HepG2 (cell line): ENCODE measurements around the gene TDP2. TPM values are rescaled to one million over a fixed set of nuclear protein-coding genes. Genes with fewer than 3 reads are reported as not detected.
"Not testable (repeated sequence)": the region's sequence is repeated elsewhere in the genome, so short reads cannot be mapped to it uniquely, and the experiment has no call there.

Experiments
- ATAC-seq: fragments of 200-7000 bp; cut with Tn5 transposase; 3 replicates; pipeline ENCODE4 v1.9.1; 2020; ENCODE audit warnings: mild to moderate bottlenecking, moderate library complexity
- BruUV-seq: library from RNA; stranded (reverse); fragments of 400-500 nt; replicated peaks from 2 replicates; lab custom pipeline; 2021; lab: Mats Ljungman, UMichigan
- CTCF ChIA-PET: fragments of 300-600 bp; formaldehyde crosslinking; extraction: SDS; loops from one replicate; lab custom pipeline; 2021; ENCODE audit warnings: low total read pairs, inconsistent platforms, low intra/inter-chr PET ratio; lab: Yijun Ruan, JAX
- POLR2A ChIA-PET: fragments of 350-600 bp; sonication (Branson Sonifier 250); formaldehyde crosslinking; loops from one replicate; lab custom pipeline; 2020; ENCODE audit warnings: antibody characterized with exemption, inconsistent platforms; lab: Yijun Ruan, JAX
- DNase-seq: peaks from one replicate; pipeline ENCODE4 v3.0.0-alpha.2; 2015; ENCODE audit warnings: low spot score
- FAIRE-seq: peaks from 3 replicates; lab custom pipeline; 2011; peaks lifted over from hg19 to GRCh38; lab: Jason Lieb, UNC
- H2AFZ ChIP-seq: one replicate; pipeline ENCODE4 v1.6.1; 2011; ENCODE audit warnings: low read length, inconsistent platforms
- H3K27ac ChIP-seq: fragments of 300-600 bp; 3 replicates; pipeline ENCODE4 v1.8.0; 2011; ENCODE audit warnings: mixed run types, mild to moderate bottlenecking, mixed read lengths, low read length, inconsistent platforms; ENCODE audit not compliant: insufficient read depth; ENCODE audit errors: extremely low read length
- H3K27me3 ChIP-seq, 2 experiments: fragments of 200-600 bp in 1 of 2; 2 replicates in 1 of 2; 3 replicates in 1 of 2; pipeline versions ENCODE4 v1.6.0 to v1.8.0; 2011; ENCODE audit warnings: low read length in 2 of 2, mild to moderate bottlenecking in 2 of 2, moderate library complexity in 2 of 2, inconsistent platforms in 1 of 2; ENCODE audit not compliant: insufficient read depth in 2 of 2, control insufficient read depth in 1 of 2
- H3K36me3 ChIP-seq, 2 experiments: fragments of 200-600 bp in 1 of 2; replicated peaks in 1 of 2; 2 replicates in 1 of 2; 3 replicates in 1 of 2; pipeline versions ENCODE4 v1.5.1 to v1.8.0; 2011; ENCODE audit warnings: low read length in 2 of 2, inconsistent platforms in 1 of 2; ENCODE audit not compliant: insufficient read depth in 2 of 2, control insufficient read depth in 1 of 2
- H3K4me1 ChIP-seq: 2 replicates; pipeline ENCODE4 v1.5.1; 2012; ENCODE audit warnings: low read length, inconsistent platforms; ENCODE audit not compliant: insufficient read depth
- H3K4me2 ChIP-seq: 2 replicates; pipeline ENCODE4 v1.6.0; 2011; ENCODE audit warnings: low read depth, low read length, inconsistent platforms
- H3K4me3 ChIP-seq, 3 experiments: fragments of 200-600 bp in 1 of 3; sonication (generic), shearing (Covaris generic) in 1 of 3; replicated peaks in 1 of 3; 2 replicates each; pipeline ENCODE4 v1.5.1; 2011 to 2016; ENCODE audit warnings: low read length in 3 of 3, inconsistent platforms in 2 of 3, low read depth in 2 of 3, mild to moderate bottlenecking in 2 of 3, control low read depth in 1 of 3, mixed read lengths in 1 of 3; ENCODE audit not compliant: insufficient read depth in 1 of 3
- H3K79me2 ChIP-seq: one replicate; pipeline ENCODE4 v1.6.1; 2011; ENCODE audit warnings: low read length, inconsistent platforms; ENCODE audit not compliant: insufficient read depth
- H3K9ac ChIP-seq: 2 replicates; pipeline ENCODE4 v1.6.0; 2011; ENCODE audit warnings: mild to moderate bottlenecking, low read depth, low read length, inconsistent platforms; ENCODE audit not compliant: insufficient read depth
- H3K9me3 ChIP-seq: 2 replicates; pipeline ENCODE4 v1.5.1; 2012; ENCODE audit warnings: mild to moderate bottlenecking, low read length
- H4K20me1 ChIP-seq: 2 replicates; pipeline ENCODE4 v1.6.0; 2011; ENCODE audit warnings: inconsistent platforms, mild to moderate bottlenecking, low read length, moderate library complexity; ENCODE audit not compliant: insufficient read depth
- GABPB1 ChIP-seq: IDR thresholded peaks from 2 replicates; pipeline ENCODE4 v1.6.1; 2016; ENCODE audit warnings: mild to moderate bottlenecking, missing genetic modification reagents, moderate library complexity, missing compliant biosample characterization
- NFYC ChIP-seq: IDR thresholded peaks from 2 replicates; pipeline ENCODE4 v1.6.1; 2016; ENCODE audit warnings: missing genetic modification reagents, missing compliant biosample characterization
- NRL ChIP-seq: sonication (generic); formaldehyde crosslinking; IDR thresholded peaks from 2 replicates; pipeline ENCODE4 v1.5.0; 2020; ENCODE audit warnings: missing genetic modification reagents, mild to moderate bottlenecking, moderate library complexity, borderline replicate concordance
- SP4 ChIP-seq: sonication (generic); formaldehyde crosslinking; IDR thresholded peaks from 2 replicates; pipeline ENCODE4 v1.8.1; 2023; ENCODE audit warnings: mild to moderate bottlenecking, missing genetic modification reagents
- ZBTB38 ChIP-seq: sonication (generic); formaldehyde crosslinking; IDR thresholded peaks from 2 replicates; pipeline ENCODE4 v1.5.1; 2020; ENCODE audit warnings: mild to moderate bottlenecking, missing genetic modification reagents
- ZMYM2 ChIP-seq: sonication (generic); formaldehyde crosslinking; IDR thresholded peaks from 2 replicates; pipeline ENCODE4 v1.8.0; 2022; ENCODE audit warnings: mild to moderate bottlenecking, missing genetic modification reagents
- ZMYM3 ChIP-seq: sonication (generic); formaldehyde crosslinking; IDR thresholded peaks from 2 replicates; pipeline ENCODE4 v1.5.1; 2020; ENCODE audit warnings: mild to moderate bottlenecking, missing genetic modification reagents
- ZNF605 ChIP-seq: sonication (generic); formaldehyde crosslinking; IDR thresholded peaks from 2 replicates; pipeline ENCODE4 v1.8.0; 2022; ENCODE audit warnings: mild to moderate bottlenecking, missing genetic modification reagents
- ZNF891 ChIP-seq: sonication (generic); formaldehyde crosslinking; IDR thresholded peaks from 2 replicates; pipeline ENCODE4 v1.5.0; 2020; ENCODE audit warnings: mild to moderate bottlenecking, missing genetic modification reagents
- WGBS: methylation state at CpG from one replicate; pipeline ENCODE4 v1.1.6; 2017; ENCODE audit warnings: low lambda C conversion rate; 5-methylcytosine and 5-hydroxymethylcytosine counted together
- in situ Hi-C: cut with HindIII; loops from 2 replicates; pipeline ENCODE4 v1.10.0; 2017; ENCODE audit warnings: low pct_unique_long_range_greater_than_20kb; ENCODE audit not compliant: extremely low pct_ligation_motif_present
- intact Hi-C: fragments of 100-400 bp; cut with micrococcal nuclease; formaldehyde crosslinking; loops from one replicate; pipeline ENCODE4 v1.10.0; 2022; ENCODE audit not compliant: unreplicated experiment
- polyA plus RNA-seq, 8 experiments: library from polyadenylated mRNA; depleted of rRNA in 3 of 8; stranded (reverse) in 7 of 8; unstranded in 1 of 8; fragments of >200 nt; fragmentation: Illumina TruSeq in 4 of 8; extraction: Trizol in 4 of 8; gene quantifications; 2 replicates each; pipeline versions ENCODE4 v1.2.1 to v1.2.3, GENCODE V29; 2011 to 2016; ENCODE audit warnings: low read depth in 4 of 8, missing spikeins in 1 of 8, mixed read lengths in 1 of 8; ENCODE audit not compliant: insufficient read depth in 1 of 8
- total RNA-seq, 5 experiments: library from RNA; depleted of rRNA; stranded (reverse); fragments of >200 nt; fragmentation: Illumina TruSeq; extraction: Trizol; gene quantifications; 2 replicates each; pipeline ENCODE4 v1.2.3, GENCODE V29; 2016; ENCODE audit warnings: low read depth in 1 of 5
- TF ChIP-seq, protein P1 (sequence below): sonication (generic); formaldehyde crosslinking; IDR thresholded peaks from 2 replicates; pipeline ENCODE4 v1.5.1; 2020; ENCODE audit warnings: missing genetic modification reagents, mild to moderate bottlenecking, borderline replicate concordance
- TF ChIP-seq, protein P2 (sequence below): sonication (generic); formaldehyde crosslinking; IDR thresholded peaks from 2 replicates; pipeline ENCODE4 v1.4.0; 2020; ENCODE audit warnings: low read depth, missing genetic modification reagents

TDP2 gene
- total and polyA plus RNA-seq, 2 of the 13 experiments (the other 11 are each of a cell fraction or from before 2014, with no cell fraction given), result 30.5 to 42.6 TPM

DNA sequence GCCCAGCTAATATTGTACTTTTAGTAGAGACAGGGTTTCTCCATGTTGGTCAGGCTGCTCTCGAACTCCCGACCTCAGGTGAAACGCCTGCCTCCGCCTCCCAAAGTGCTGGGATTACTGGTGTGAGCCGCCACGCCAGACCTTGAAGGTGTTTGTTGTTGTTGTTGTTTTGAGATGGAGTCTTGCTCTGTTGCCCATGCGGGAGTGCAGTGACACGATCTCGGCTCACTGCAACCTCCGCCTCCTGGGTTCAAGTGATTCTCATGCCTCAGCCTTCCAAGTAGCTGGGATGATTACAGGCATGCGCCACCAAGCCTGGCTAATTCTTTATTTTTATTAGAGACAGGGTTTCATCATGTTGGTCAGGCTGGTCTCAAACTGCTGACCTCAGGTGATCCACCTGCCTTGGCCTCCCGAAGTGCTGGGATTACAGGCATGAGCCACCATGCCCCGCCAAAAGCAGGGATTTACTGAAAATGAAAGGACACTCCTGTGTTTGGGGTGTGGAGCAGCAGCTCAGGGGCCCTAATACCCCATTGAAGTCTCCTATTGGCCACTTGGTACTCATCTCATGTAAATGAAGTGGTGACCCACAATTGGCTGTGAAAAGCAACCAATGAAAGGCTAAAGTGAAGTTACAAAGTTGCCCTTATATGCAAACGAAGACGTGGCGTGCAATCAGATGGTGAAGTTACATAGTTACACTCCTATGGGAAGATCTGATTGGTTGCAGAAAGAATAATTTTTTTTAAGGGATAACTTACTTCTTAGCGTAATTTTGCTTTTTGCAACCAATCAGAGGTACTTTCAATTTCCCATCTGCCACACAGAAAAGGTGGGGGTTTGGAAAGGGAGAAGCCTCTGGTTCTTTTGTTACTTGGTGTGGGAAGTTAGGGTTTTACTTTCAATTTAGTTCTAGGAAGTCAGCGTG, 1.6 kb upstream of the TDP2 start:
- BruUV-seq, H3K27me3 ChIP-seq, H2AFZ ChIP-seq, ATAC-seq, in situ Hi-C loops, DNase-seq, H3K36me3 ChIP-seq, CTCF ChIA-PET, FAIRE-seq, H4K20me1 ChIP-seq: not testable (repeated sequence)
- Histone ChIP-seq H3K9ac (peak overlapping the region; percentile 88; the same call in 1 of the 2 replicates), H3K79me2 (peaks cover 35% of the 10 kb centered on the region), H3K27ac (peak overlapping the region; percentile 95), H3K4me1 (peaks cover 42% of the 10 kb centered on the region), H3K4me2 (peak overlapping the region; percentile 83), H3K4me3 (peak overlapping the region in 1 of 3 experiments; percentile 95; a peak in 3 of 6 replicates), H3K9me3 (peaks cover 24% of the 10 kb centered on the region)
- WGBS, result 92% methylated on average over 18 of the region's 18 CpGs
- intact Hi-C loops, result loop anchor here (5.0 kb wide), 1 partner anchor 171 kb away; no protein-coding TSS in a partner anchor
- POLR2A ChIA-PET, result interaction anchor here (2.8 to 3.1 kb wide), 2 partner anchors 15 to 53 kb away, joined by 12 to 22 read pairs; no protein-coding TSS in a partner anchor
- TF ChIP-seq ZMYM3 (peak; percentile 49; the same call in 1 of the 2 replicates), SP4 (CRISPR knock-in tag) (peak; percentile 18; the same call in 1 of the 2 replicates), ZMYM2 (peak; percentile 53; the same call in 1 of the 2 replicates), ZBTB38 (CRISPR knock-in tag) (peak; percentile 95), NRL (CRISPR knock-in tag) (peak; percentile 71; the same call in 1 of the 2 replicates), ZNF605 (CRISPR knock-in tag) (peak; percentile 69; the same call in 1 of the 2 replicates), GABPB1 (CRISPR knock-in tag) (peak; percentile 26; the same call in 1 of the 2 replicates), ZNF891 (CRISPR knock-in tag) (peak; percentile 52; the same call in 1 of the 2 replicates), NFYC (peak; percentile 20; the same call in 1 of the 2 replicates)
- TF ChIP-seq, protein P1, sequence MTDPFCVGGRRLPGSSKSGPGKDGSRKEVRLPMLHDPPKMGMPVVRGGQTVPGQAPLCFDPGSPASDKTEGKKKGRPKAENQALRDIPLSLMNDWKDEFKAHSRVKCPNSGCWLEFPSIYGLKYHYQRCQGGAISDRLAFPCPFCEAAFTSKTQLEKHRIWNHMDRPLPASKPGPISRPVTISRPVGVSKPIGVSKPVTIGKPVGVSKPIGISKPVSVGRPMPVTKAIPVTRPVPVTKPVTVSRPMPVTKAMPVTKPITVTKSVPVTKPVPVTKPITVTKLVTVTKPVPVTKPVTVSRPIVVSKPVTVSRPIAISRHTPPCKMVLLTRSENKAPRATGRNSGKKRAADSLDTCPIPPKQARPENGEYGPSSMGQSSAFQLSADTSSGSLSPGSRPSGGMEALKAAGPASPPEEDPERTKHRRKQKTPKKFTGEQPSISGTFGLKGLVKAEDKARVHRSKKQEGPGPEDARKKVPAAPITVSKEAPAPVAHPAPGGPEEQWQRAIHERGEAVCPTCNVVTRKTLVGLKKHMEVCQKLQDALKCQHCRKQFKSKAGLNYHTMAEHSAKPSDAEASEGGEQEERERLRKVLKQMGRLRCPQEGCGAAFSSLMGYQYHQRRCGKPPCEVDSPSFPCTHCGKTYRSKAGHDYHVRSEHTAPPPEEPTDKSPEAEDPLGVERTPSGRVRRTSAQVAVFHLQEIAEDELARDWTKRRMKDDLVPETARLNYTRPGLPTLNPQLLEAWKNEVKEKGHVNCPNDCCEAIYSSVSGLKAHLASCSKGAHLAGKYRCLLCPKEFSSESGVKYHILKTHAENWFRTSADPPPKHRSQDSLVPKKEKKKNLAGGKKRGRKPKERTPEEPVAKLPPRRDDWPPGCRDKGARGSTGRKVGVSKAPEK, result 0 out of 2 replicates have a peak, but pooled peaks have one; percentile 41
- TF ChIP-seq, protein P2, sequence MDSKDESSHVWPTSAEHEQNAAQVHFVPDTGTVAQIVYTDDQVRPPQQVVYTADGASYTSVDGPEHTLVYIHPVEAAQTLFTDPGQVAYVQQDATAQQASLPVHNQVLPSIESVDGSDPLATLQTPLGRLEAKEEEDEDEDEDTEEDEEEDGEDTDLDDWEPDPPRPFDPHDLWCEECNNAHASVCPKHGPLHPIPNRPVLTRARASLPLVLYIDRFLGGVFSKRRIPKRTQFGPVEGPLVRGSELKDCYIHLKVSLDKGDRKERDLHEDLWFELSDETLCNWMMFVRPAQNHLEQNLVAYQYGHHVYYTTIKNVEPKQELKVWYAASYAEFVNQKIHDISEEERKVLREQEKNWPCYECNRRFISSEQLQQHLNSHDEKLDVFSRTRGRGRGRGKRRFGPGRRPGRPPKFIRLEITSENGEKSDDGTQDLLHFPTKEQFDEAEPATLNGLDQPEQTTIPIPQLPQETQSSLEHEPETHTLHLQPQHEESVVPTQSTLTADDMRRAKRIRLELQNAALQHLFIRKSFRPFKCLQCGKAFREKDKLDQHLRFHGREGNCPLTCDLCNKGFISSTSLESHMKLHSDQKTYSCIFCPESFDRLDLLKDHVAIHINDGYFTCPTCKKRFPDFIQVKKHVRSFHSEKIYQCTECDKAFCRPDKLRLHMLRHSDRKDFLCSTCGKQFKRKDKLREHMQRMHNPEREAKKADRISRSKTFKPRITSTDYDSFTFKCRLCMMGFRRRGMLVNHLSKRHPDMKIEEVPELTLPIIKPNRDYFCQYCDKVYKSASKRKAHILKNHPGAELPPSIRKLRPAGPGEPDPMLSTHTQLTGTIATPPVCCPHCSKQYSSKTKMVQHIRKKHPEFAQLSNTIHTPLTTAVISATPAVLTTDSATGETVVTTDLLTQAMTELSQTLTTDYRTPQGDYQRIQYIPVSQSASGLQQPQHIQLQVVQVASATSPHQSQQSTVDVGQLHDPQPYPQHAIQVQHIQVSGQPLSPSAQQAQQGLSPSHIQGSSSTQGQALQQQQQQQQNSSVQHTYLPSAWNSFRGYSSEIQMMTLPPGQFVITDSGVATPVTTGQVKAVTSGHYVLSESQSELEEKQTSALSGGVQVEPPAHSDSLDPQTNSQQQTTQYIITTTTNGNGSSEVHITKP (CRISPR knock-in tag), result 0 out of 2 replicates have a peak, but pooled peaks have one; percentile 14
